Breast epithelium (tissue), 4 donors: Measurements from ENCODE around the gene C6orf62. TPM values are rescaled to one million over a fixed set of nuclear protein-coding genes. Genes with fewer than 3 reads are reported as not detected.
"Not testable (repeated sequence)": the region's sequence is repeated elsewhere in the genome, so short reads cannot be mapped to it uniquely, and the experiment has no call there.

Experiments
- DNase-seq, 2 donors: peaks; one replicate each; pipeline ENCODE4 v3.0.0-alpha.2; 2019; ENCODE audit warnings: low spot score in 2 of 2
- H3K27ac ChIP-seq, 2 donors: fragments of 200-600 bp; sonication (generic) in 1 of 2; one replicate each; pipeline ENCODE4 v1.5.1; 2016 to 2019; ENCODE audit warnings: mild to moderate bottlenecking in 1 of 2
- H3K27me3 ChIP-seq, 2 donors: fragments of 200-600 bp; sonication (generic) in 1 of 2; one replicate each; pipeline versions ENCODE4 v1.5.1 to v1.6.0; 2017 to 2019; ENCODE audit warnings: control low read depth in 1 of 2, mild to moderate bottlenecking in 1 of 2
- H3K36me3 ChIP-seq: fragments of 200-600 bp; one replicate; pipeline ENCODE4 v1.5.1; 2019
- H3K4me1 ChIP-seq, 2 donors: fragments of 200-600 bp; sonication (generic); one replicate each; pipeline ENCODE4 v1.5.1; 2016 to 2019; ENCODE audit warnings: control low read depth in 1 of 2
- H3K4me3 ChIP-seq, 3 donors: fragments of 200-600 bp; sonication (generic); 1 replicate in 2 of 3; 2 replicates in 1 of 3; pipeline ENCODE4 v1.5.1; 2016 to 2019; ENCODE audit warnings: mild to moderate bottlenecking in 3 of 3, moderate library complexity in 2 of 3
- H3K9me3 ChIP-seq, 2 donors: fragments of 200-600 bp; sonication (generic) in 1 of 2; one replicate each; pipeline ENCODE4 v1.5.1; 2016 to 2019; ENCODE audit warnings: control low read depth in 1 of 2
- POLR2A ChIP-seq: fragments of 450-650 bp; IDR thresholded peaks from one replicate; pipeline ENCODE4 v1.6.1; 2016; ENCODE audit warnings: antibody characterized with exemption, mild to moderate bottlenecking, moderate library complexity
- POLR2AphosphoS5 ChIP-seq, 3 donors: sonication (generic); formaldehyde crosslinking; IDR thresholded peaks; one replicate each; pipeline ENCODE4 v1.6.1; 2017; ENCODE audit warnings: antibody characterized with exemption in 3 of 3
- intact Hi-C: fragments of 100-400 bp; cut with DNase I; formaldehyde crosslinking; loops from one replicate; pipeline ENCODE4 v1.15.1; 2023; ENCODE audit warnings: low total_unique reads
- total RNA-seq, 3 donors: library from RNA; depleted of rRNA; stranded (reverse); fragments of >200 nt; gene quantifications; one replicate each; pipeline ENCODE4 v1.1.0, GENCODE V29; 2016
- TF ChIP-seq, protein P1 (sequence below), 3 donors: fragments of 450-650 bp; IDR thresholded peaks; one replicate each; pipeline ENCODE4 v1.5.1; 2016 to 2017; ENCODE audit warnings: antibody characterized with exemption in 3 of 3, mild to moderate bottlenecking in 3 of 3, moderate library complexity in 3 of 3

The C6orf62 gene
- total RNA-seq, 3 donors from 2014 or later: 57.0 to 86.1 (median 66.1) TPM

DNA sequence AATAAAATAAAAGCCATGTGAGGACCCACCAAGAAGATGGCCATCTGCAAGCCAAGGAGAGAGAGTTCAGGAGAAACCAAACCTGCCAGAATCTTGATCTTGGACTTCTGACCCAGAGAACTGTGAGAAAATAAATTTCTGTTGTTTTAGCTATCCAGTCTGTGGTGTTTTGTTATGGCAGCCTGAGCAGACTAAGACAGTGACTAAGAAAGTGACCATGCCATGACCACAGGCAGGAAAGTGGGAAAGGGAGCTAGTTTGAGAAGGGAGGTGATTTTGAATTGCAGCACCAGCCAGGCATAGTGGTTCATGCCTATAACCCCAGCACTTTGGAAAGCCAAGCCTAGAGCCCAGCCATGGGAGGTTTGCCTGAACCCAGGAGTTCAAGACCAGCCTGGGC is 21.9 kb upstream of the C6orf62 start:
- Histone ChIP-seq H3K27me3 (no peaks in the 10 kb centered on the region), H3K4me3 (no peak overlapping the region), H3K27ac (no peak overlapping the region), H3K9me3 (no peaks in the 10 kb centered on the region), H3K4me1 (no peaks in the 10 kb centered on the region), H3K36me3 (no peaks in the 10 kb centered on the region)
- DNase-seq: no peak
- intact Hi-C loops: no loop called here
- TF ChIP-seq, protein P1, sequence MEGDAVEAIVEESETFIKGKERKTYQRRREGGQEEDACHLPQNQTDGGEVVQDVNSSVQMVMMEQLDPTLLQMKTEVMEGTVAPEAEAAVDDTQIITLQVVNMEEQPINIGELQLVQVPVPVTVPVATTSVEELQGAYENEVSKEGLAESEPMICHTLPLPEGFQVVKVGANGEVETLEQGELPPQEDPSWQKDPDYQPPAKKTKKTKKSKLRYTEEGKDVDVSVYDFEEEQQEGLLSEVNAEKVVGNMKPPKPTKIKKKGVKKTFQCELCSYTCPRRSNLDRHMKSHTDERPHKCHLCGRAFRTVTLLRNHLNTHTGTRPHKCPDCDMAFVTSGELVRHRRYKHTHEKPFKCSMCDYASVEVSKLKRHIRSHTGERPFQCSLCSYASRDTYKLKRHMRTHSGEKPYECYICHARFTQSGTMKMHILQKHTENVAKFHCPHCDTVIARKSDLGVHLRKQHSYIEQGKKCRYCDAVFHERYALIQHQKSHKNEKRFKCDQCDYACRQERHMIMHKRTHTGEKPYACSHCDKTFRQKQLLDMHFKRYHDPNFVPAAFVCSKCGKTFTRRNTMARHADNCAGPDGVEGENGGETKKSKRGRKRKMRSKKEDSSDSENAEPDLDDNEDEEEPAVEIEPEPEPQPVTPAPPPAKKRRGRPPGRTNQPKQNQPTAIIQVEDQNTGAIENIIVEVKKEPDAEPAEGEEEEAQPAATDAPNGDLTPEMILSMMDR (IDR thresholded peaks at IDR 0.05): no peak
- TF ChIP-seq POLR2AphosphoS5 (IDR thresholded peaks at IDR 0.05): no peak
- TF ChIP-seq POLR2A: no peak

DNA sequence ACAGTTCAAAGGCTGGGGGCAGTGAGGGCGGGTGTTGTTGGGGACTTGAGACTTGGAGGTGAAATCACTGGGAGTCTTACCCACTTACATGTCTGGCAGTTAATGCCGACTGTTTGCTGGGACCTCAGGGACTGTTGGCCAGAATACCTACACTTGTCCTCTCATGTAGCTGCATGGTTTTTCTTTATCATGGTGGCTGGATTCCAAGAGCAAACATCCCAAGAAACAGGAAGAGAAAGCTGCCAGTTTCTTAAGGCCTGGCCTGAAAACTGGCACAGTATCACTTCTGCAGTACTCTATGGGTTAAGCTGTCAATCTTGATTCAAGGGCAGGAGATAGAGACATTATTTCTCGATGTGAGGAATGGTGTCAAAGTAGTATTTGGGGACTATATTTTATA is 19.8 kb upstream of the C6orf62 start:
- Histone ChIP-seq H3K4me1 (no peaks in the 10 kb centered on the region), H3K27ac (no peak overlapping the region), H3K27me3 (no peaks in the 10 kb centered on the region), H3K4me3 (no peak overlapping the region), H3K9me3 (no peaks in the 10 kb centered on the region), H3K36me3 (no peaks in the 10 kb centered on the region)
- TF ChIP-seq POLR2A (no peak), POLR2AphosphoS5 (IDR thresholded peaks at IDR 0.05) (no peak)
- TF ChIP-seq, protein P1 (IDR thresholded peaks at IDR 0.05): no peak
- intact Hi-C loops: no loop called here
- no peak for DNase-seq

GRCh38 chr6:24734710-24735109 is 15.8 kb upstream of the C6orf62 start:
- intact Hi-C loops, H3K36me3 ChIP-seq, H3K27me3 ChIP-seq, H3K4me3 ChIP-seq, H3K27ac ChIP-seq, DNase-seq, H3K4me1 ChIP-seq: not testable (repeated sequence)
- peaks cover 9 to 12% of the 10 kb centered on the region in 2 donors for H3K9me3 ChIP-seq

DNA sequence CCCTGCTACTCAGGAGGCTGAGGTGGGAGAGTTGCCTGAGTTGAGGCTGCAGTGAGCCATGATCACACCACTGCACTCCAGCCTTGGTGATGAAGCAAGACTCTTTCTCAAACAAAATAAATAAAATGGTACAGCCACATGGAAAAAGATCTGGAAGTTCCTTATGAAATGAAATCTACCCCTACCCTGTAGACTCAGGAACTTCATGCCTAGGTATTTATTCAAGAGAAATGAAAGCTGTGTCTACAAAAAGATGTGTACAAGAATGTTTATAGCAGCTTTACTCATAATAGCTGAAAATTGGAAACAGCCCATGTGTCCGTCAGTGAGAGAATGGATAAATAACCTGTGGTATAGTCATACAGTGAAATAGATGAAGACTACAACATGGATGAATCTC is 15.2 kb upstream of the C6orf62 start:
- no peaks in the 10 kb centered on the region for H3K36me3 ChIP-seq
- TF ChIP-seq POLR2A: no peak
- TF ChIP-seq POLR2AphosphoS5 (IDR thresholded peaks at IDR 0.05): no peak
- TF ChIP-seq, protein P1 (IDR thresholded peaks at IDR 0.05): no peak

GRCh38 chr6:24731456-24732134 is 12.6 kb upstream of the C6orf62 start:
- intact Hi-C loops, H3K4me3 ChIP-seq, DNase-seq: not testable (repeated sequence)

More for the DNA sequence above, 15.2 kb upstream of the C6orf62 start:
- no peak overlapping the region for H3K4me3 ChIP-seq
- no peak overlapping the region for H3K27ac ChIP-seq
- DNase-seq: no peak
- intact Hi-C loops: no loop called here
- H3K27me3 ChIP-seq: no peaks in the 10 kb centered on the region
- H3K4me1 ChIP-seq: no peaks in the 10 kb centered on the region
- peaks cover 9 to 12% of the 10 kb centered on the region in 2 donors for H3K9me3 ChIP-seq

DNA sequence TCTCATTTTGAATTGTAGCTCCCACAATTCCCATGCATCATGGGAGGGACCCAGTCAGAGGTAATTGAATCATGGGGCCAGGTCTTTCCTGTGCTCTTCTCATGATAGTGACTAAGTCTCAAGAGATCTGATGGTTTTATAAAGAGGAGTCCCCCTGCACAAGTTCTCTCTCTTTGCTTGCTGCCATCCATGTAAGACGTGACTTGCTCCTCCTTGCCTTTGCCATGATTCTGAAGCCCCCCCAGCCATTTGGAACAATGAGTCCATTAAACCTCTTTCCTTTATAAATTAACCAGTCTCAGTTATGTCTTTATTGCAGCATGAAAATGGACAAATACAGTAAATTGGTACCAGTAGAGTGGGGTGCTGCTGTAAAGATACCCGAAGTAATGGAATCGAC is 11.7 kb upstream of the C6orf62 start:
- H3K9me3 ChIP-seq: peaks cover 9 to 12% of the 10 kb centered on the region in 2 donors
- DNase-seq, intact Hi-C loops, H3K27ac ChIP-seq, H3K4me3 ChIP-seq, H3K27me3 ChIP-seq, H3K4me1 ChIP-seq, H3K36me3 ChIP-seq: not testable (repeated sequence)

More at GRCh38 chr6:24731456-24732134, 12.6 kb upstream of the C6orf62 start:
- not testable (repeated sequence) for H3K27me3 ChIP-seq, H3K36me3 ChIP-seq, H3K4me1 ChIP-seq, H3K27ac ChIP-seq
- H3K9me3 ChIP-seq: peaks cover 9 to 12% of the 10 kb centered on the region in 2 donors

DNA sequence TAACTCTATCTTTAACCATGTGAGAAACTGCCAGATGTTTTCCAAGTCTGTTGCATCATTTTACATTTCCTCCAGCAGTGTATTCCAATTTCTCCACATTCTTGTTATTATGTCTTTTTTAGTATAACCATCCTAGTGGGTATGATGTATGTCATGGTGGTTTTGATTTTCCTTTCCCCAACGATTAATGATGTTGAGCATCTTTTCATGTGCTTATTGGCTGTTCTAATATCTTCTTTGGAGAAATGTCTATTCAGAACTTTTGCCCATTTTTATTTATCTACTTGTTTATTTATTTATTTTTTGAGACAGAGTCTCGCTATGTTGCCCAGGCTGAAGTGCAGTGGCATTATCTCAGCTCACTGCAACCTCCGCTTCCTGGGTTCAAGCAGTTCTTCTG is 4.3 kb upstream of the C6orf62 start:
- no peaks in the 10 kb centered on the region for H3K36me3 ChIP-seq
- H3K9me3 ChIP-seq: no peaks in the 10 kb centered on the region
- DNase-seq: no peak
- H3K27ac ChIP-seq: no peak overlapping the region
- TF ChIP-seq POLR2AphosphoS5 (IDR thresholded peaks at IDR 0.05) (no peak), POLR2A (no peak)
- TF ChIP-seq, protein P1 (IDR thresholded peaks at IDR 0.05): no peak
- no peak overlapping the region for H3K4me3 ChIP-seq
- H3K4me1 ChIP-seq: no peaks in the 10 kb centered on the region
- H3K27me3 ChIP-seq: no peaks in the 10 kb centered on the region
- intact Hi-C loops: no loop called here
